SU-DHL-6 (cell line): ENCODE measurements around the gene TAF11L12.
"Not testable (repeated sequence)": the region's sequence is repeated elsewhere in the genome, so short reads cannot be mapped to it uniquely, and the experiment has no call there.

Source experiments
- CTCF ChIP-seq: fragments of 200-600 bp; sonication (generic); IDR thresholded peaks from one replicate; pipeline ENCODE4 v1.5.1; 2017; ENCODE audit warnings: antibody characterized with exemption, mild to moderate bottlenecking, low read length, moderate library complexity; ENCODE audit not compliant: insufficient read depth, poor library complexity, severe bottlenecking
- EZH2phosphoT487 ChIP-seq: fragments of 200-600 bp; sonication (generic), shearing (Covaris generic); conservative IDR thresholded peaks from 2 replicates; pipeline ENCODE4 v1.6.1; 2018; ENCODE audit warnings: mild to moderate bottlenecking, antibody characterized with exemption, low read length, moderate library complexity, mixed read lengths

GRCh38 chr5:17655201-17655759, 45.1 kb downstream of the TAF11L12 start:
- TF ChIP-seq CTCF, EZH2phosphoT487: not testable (repeated sequence)
